Progenitor cell of endocrine pancreas (in vitro differentiated cells): Measurements from ENCODE around the gene FADS3. TPM values are rescaled to one million over a fixed set of nuclear protein-coding genes. Genes with fewer than 3 reads are reported as not detected.

Experiments
- DNase-seq: peaks from one replicate; pipeline ENCODE4 v3.0.0; 2021; ENCODE audit warnings: low spot score; ENCODE audit not compliant: unreplicated experiment
- H3K27ac Mint-ChIP-seq: 2 replicates; pipeline ENCODE4 v1.8.0; 2021; ENCODE audit warnings: mild to moderate bottlenecking, moderate library complexity, mixed read lengths
- H3K27me3 Mint-ChIP-seq: 2 replicates; pipeline ENCODE4 v1.8.0; 2021; ENCODE audit warnings: mixed read lengths
- H3K36me3 Mint-ChIP-seq: 2 replicates; pipeline ENCODE4 v1.8.0; 2022; ENCODE audit warnings: mixed read lengths; ENCODE audit not compliant: insufficient read depth
- H3K4me1 Mint-ChIP-seq: 2 replicates; pipeline ENCODE4 v1.8.0; 2021; ENCODE audit warnings: low read depth, mixed read lengths
- H3K4me3 Mint-ChIP-seq: 2 replicates; pipeline ENCODE4 v1.8.0; 2021; ENCODE audit warnings: low read depth, mild to moderate bottlenecking, moderate library complexity, mixed read lengths
- H3K9me3 Mint-ChIP-seq: 2 replicates; pipeline ENCODE4 v1.8.0; 2021; ENCODE audit warnings: low read depth, mixed read lengths
- total RNA-seq: library from RNA; stranded (reverse); gene quantifications from 2 replicates; pipeline ENCODE4 v1.2.1, GENCODE V29; 2021
- TF ChIP-seq, protein P1 (sequence below): fragments of 200-600 bp; sonication (generic); IDR thresholded peaks from one replicate; pipeline ENCODE4 v1.5.0; 2021; ENCODE audit warnings: antibody characterized with exemption, mild to moderate bottlenecking; ENCODE audit not compliant: unreplicated experiment

The FADS3 gene
- total RNA-seq, 1 donor from 2014 or later: 21.2 TPM

DNA sequence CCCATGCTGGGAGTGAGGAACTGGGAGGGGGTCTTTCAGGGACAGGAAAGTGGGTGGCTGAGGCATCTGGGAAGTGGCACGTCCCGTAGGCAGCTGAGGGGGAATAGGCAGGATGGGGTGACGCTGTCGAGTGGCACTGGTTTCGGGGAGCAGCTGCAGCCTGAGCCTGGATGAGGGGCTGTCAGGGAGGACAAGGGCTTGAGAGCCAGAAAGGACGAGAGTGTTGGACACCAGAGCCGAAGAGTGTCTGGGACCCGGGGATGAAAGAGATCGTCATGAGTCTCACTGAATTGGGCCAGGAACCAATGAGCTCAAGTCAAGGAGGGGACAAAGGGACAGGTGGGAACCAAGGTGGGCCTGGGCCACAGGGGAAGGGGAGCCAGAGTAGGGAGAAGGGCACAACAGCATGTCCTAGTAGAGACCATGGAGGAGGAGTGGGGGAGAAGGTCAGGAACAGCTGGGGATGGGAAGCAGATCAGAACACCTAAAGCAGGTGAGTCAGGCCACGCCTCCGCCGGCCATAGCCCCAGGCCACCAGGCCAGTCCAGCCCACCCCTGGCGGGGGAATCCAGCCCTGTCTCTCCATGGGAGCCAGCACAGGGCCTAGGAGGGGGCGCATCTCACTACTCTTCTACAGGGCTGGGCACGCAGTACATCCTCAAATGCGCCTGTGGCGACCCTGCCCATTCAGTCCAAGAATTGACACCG, 21.8 kb upstream of the FADS3 start:
- Mint-ChIP-seq H3K9me3 (no peaks in the 10 kb centered on the region), H3K4me3 (no peak overlapping the region), H3K27ac (no peak overlapping the region), H3K36me3 (no peaks in the 10 kb centered on the region), H3K4me1 (peaks cover 5% of the 10 kb centered on the region), H3K27me3 (peaks cover 43% of the 10 kb centered on the region)
- TF ChIP-seq, protein P1, sequence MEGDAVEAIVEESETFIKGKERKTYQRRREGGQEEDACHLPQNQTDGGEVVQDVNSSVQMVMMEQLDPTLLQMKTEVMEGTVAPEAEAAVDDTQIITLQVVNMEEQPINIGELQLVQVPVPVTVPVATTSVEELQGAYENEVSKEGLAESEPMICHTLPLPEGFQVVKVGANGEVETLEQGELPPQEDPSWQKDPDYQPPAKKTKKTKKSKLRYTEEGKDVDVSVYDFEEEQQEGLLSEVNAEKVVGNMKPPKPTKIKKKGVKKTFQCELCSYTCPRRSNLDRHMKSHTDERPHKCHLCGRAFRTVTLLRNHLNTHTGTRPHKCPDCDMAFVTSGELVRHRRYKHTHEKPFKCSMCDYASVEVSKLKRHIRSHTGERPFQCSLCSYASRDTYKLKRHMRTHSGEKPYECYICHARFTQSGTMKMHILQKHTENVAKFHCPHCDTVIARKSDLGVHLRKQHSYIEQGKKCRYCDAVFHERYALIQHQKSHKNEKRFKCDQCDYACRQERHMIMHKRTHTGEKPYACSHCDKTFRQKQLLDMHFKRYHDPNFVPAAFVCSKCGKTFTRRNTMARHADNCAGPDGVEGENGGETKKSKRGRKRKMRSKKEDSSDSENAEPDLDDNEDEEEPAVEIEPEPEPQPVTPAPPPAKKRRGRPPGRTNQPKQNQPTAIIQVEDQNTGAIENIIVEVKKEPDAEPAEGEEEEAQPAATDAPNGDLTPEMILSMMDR: no peak
- DNase-seq: no peak

DNA sequence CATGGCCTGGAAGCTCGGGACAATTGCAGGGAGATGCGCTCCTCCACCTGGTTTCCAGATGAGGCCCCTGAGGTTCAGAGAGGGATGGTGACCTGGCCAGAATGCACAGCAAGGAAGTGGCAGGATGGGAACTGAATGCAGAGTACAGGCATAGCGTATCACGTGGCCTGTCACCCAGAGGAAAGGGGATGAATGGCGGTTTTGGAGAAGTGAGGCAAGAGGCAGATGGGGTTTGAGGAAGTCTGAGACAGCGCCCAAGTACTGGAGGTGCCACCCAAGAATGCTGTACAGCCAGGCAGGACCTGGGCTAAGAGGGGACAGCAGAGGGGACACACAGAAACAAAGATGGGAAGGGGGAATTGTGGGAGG, 21.2 kb upstream of the FADS3 start:
- no peak overlapping the region for H3K27ac Mint-ChIP-seq

DNA sequence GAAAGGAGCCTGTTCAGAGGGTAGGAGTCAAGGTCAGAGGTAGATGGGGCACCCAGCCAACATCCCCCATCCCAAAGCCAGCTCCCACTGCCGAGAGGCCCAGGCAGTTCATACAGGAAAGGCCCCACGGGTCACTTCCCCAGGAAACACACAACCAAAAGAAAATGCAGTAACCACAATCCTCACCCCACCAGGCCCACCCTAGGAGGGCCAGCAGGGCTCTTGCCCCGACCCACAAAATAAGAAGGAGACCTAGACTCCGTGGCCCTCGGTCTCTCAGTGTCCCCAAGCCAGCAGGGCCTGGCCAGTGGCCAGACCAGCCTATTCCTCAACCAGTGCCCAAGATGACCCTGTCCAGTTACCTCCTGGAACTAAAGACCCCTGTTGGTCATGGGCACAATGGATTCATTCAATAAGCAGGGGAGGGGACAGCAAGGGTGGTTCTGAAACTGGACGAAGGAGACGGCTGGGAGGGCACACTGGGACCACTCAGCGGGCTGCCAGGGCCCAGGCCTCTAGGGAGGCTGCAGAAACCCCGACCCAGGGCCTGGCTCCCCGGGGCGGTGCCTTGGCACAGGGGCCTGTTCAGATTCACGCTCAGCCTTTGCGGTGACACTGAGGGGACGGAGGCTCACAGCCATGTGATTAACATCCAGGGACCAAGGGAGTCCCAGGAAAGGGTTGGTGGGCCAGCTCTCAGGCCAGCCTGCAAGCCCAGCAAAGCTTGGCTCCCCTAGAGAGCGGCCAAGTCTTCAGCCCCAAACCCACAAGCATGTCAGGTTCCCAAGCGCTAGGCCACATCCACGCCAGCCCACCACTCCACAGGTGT, 20.6 kb upstream of the FADS3 start:
- no peaks in the 10 kb centered on the region for H3K4me1 Mint-ChIP-seq
- H3K27me3 Mint-ChIP-seq: peaks cover 36% of the 10 kb centered on the region
- no peaks in the 10 kb centered on the region for H3K9me3 Mint-ChIP-seq

More for the DNA sequence above, 21.2 kb upstream of the FADS3 start:
- TF ChIP-seq, protein P1: no peak
- DNase-seq: no peak
- Mint-ChIP-seq H3K9me3 (no peaks in the 10 kb centered on the region), H3K36me3 (no peaks in the 10 kb centered on the region), H3K27me3 (peaks cover 37% of the 10 kb centered on the region), H3K4me3 (no peak overlapping the region), H3K4me1 (no peaks in the 10 kb centered on the region)

DNA sequence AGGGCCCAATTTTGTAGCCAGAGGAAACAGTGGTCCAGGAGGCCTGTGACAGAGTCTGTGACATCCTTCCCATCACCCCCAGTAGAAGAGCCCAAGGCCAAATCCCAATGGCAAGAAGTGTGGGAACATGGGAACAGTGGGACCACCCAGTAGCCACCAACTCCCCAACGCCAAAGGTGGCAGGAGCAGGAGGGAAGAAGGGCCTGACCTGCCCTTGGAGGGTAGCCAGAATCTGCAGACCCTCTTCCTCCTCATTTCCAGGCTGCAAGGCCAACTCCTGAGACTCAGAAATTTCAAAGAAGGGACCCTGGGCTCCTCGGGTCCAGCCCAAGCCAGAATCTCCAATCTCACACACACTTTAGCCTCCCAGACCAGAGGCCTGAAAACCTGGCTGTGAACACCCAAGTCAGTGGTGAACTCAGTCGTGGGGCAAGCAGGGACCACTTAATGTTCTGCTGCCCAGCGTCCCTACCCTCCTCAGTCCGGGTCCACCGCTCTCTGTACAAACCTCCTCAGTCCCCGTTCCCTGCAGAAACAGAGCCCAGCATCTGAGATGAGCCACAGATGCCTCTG, 19.9 kb upstream of the FADS3 start:
- Mint-ChIP-seq H3K9me3 (no peaks in the 10 kb centered on the region), H3K27ac (no peak overlapping the region)

More for the DNA sequence above, 20.6 kb upstream of the FADS3 start:
- no peak overlapping the region for H3K27ac Mint-ChIP-seq
- TF ChIP-seq, protein P1: no peak
- DNase-seq: no peak
- no peaks in the 10 kb centered on the region for H3K36me3 Mint-ChIP-seq
- H3K4me3 Mint-ChIP-seq: no peak overlapping the region

More for the DNA sequence above, 19.9 kb upstream of the FADS3 start:
- DNase-seq: no peak
- Mint-ChIP-seq H3K4me3 (no peak overlapping the region), H3K27me3 (peaks cover 31% of the 10 kb centered on the region), H3K4me1 (no peaks in the 10 kb centered on the region), H3K36me3 (no peaks in the 10 kb centered on the region)
- TF ChIP-seq, protein P1: no peak
